SK-N-MC (cell line): Measurements from ENCODE around the gene SIL1.

Experiments
- EZH2 ChIP-seq: fragments of 200-600 bp; sonication (generic); IDR thresholded peaks from one replicate; pipeline ENCODE4 v1.6.1; 2017; ENCODE audit warnings: antibody characterized with exemption
- FOXP2 ChIP-seq: optimal IDR thresholded peaks from 2 replicates; pipeline ENCODE3; 2011; ENCODE audit warnings: mild to moderate bottlenecking, moderate library complexity; ENCODE audit not compliant: insufficient read depth; ENCODE audit errors: extremely low read length, control extremely low read depth
- POLR2AphosphoS5 ChIP-seq: IDR thresholded peaks from 2 replicates; pipeline ENCODE4 v1.6.1; 2012; ENCODE audit warnings: mild to moderate bottlenecking, low read depth, low read length, borderline replicate concordance

DNA sequence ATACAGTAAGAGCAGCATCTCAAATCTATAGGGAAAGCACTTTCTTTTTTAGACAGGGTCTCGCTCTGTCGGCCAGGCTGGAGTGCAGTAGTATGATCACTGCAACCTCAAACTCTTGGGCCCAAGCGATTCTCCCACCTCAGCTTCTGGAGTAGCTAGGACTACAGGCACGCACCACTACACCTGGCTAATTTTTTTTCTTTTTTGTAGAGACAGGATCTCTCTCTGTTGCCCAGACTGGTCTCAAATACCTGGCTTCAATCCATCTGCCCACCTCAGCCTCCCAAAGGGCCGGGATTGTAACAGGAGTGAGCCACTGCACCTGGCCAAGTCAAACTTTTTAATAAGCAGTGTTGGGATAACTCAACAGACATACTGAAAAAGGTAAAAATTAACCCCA is 107.6 kb downstream of the SIL1 start:
- no peak for TF ChIP-seq POLR2AphosphoS5
- TF ChIP-seq FOXP2: no peak
- no peak for TF ChIP-seq EZH2
